Vagina (tissue), 2 donors: ENCODE results near the gene MAPK12. TPM values are rescaled to one million over a fixed set of nuclear protein-coding genes. Genes with fewer than 3 reads are reported as not detected.

ENCODE experiments used
- DNase-seq, 2 donors: peaks; one replicate each; pipeline ENCODE4 v3.0.0-alpha.2; 2017; ENCODE audit errors: extremely low spot score in 2 of 2
- H3K27ac ChIP-seq: fragments of 200-600 bp; sonication (generic); one replicate; pipeline ENCODE4 v1.5.1; 2019
- H3K27me3 ChIP-seq: fragments of 200-600 bp; sonication (generic); one replicate; pipeline ENCODE4 v1.5.1; 2019
- H3K36me3 ChIP-seq, 2 donors: fragments of 200-600 bp; sonication (generic); one replicate each; pipeline ENCODE4 v1.5.1; 2017 to 2019
- H3K4me1 ChIP-seq: fragments of 200-600 bp; sonication (generic); one replicate; pipeline ENCODE4 v1.5.1; 2019
- H3K4me3 ChIP-seq, 2 donors: fragments of 200-600 bp; sonication (generic); 1 replicate in 1 of 2; 2 replicates in 1 of 2; pipeline ENCODE4 v1.5.1; 2016 to 2019
- H3K9me3 ChIP-seq: fragments of 200-600 bp; sonication (generic); one replicate; pipeline ENCODE4 v1.5.1; 2019
- POLR2A ChIP-seq, 2 donors: fragments of 450-650 bp; IDR thresholded peaks; one replicate each; pipeline ENCODE4 v1.6.1; 2017; ENCODE audit warnings: antibody characterized with exemption in 2 of 2, mild to moderate bottlenecking in 2 of 2, moderate library complexity in 2 of 2
- POLR2AphosphoS5 ChIP-seq, 2 donors: sonication (generic); formaldehyde crosslinking; IDR thresholded peaks; one replicate each; pipeline ENCODE4 v1.9.0; 2017; ENCODE audit warnings: antibody characterized with exemption in 2 of 2, mild to moderate bottlenecking in 2 of 2, low read depth in 1 of 2; ENCODE audit not compliant: insufficient read depth in 1 of 2
- intact Hi-C: fragments of 100-400 bp; cut with DNase I; formaldehyde crosslinking; loops from one replicate; pipeline ENCODE4 v1.15.1; 2023
- total RNA-seq: library from RNA; depleted of rRNA; stranded (reverse); fragments of >200 nt; gene quantifications from one replicate; pipeline ENCODE4 v1.2.3, GENCODE V29; 2016
- TF ChIP-seq, protein P1 (sequence below), 3 experiments: fragments of 450-650 bp in 2 of 3; fragments of 200-600 bp in 1 of 3; sonication (generic) in 1 of 3; IDR thresholded peaks; one replicate each; pipeline ENCODE4 v1.5.1; 2017 to 2019; ENCODE audit warnings: antibody characterized with exemption in 3 of 3, mild to moderate bottlenecking in 2 of 3, moderate library complexity in 2 of 3

The MAPK12 gene
- total RNA-seq, 1 donor from 2014 or later: 15.0 TPM

DNA sequence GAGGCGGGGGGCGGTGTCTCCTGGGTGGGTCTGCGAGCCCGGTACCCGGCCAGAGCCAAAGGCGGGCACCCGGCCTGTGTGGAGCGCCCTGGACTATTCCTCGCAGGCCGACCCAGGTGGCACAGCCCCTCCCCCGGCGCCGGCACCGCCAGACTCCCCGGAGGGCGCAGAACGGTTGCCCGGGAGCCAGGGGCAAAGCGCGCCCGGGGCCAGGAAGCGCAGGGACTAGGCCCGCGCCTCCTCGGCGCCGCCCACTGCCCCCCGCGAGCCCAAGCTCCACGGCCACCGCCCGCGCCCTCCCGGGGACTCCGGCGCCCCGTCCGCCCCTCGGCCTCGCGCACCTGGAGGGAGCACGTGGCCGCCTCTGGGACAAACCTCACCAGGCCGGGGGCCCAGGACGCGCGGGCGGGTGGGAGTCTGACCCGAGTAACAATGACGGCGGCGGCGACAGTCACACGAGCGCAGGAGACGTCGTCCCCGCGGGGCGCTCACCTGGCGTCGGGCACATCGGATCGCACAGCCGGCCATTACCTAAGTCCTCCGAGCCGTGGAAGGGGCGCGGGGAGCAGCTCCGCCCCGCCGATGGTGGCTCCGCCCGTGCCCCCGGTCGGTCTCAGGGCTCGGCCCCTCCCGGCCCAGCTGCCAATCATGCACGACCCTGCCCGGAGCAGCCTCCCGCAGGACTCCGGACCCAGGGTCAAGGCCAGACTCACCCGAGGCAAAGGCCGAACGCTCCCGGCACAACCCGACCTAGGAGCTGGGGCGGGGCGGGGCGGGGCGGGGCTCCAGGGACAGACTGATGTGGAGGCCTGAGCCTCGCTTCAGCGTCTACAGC is 38.5 kb upstream of the MAPK12 start:
- Histone ChIP-seq H3K27ac (peak overlapping the region; percentile 90), H3K9me3 (no peaks in the 10 kb centered on the region), H3K4me3 (peak overlapping the region; percentile 46 to 49), H3K36me3 (no peaks in the 10 kb centered on the region), H3K27me3 (no peaks in the 10 kb centered on the region), H3K4me1 (peaks cover 99% of the 10 kb centered on the region)
- TF ChIP-seq POLR2AphosphoS5 (IDR thresholded peaks at IDR 0.05; ENCODE audit: insufficient read depth in 1 of 2, low read depth in 1 of 2) (peak in 1 of 2 donors; percentile 16), POLR2A (IDR thresholded peaks at IDR 0.05) (no peak)
- TF ChIP-seq, protein P1, sequence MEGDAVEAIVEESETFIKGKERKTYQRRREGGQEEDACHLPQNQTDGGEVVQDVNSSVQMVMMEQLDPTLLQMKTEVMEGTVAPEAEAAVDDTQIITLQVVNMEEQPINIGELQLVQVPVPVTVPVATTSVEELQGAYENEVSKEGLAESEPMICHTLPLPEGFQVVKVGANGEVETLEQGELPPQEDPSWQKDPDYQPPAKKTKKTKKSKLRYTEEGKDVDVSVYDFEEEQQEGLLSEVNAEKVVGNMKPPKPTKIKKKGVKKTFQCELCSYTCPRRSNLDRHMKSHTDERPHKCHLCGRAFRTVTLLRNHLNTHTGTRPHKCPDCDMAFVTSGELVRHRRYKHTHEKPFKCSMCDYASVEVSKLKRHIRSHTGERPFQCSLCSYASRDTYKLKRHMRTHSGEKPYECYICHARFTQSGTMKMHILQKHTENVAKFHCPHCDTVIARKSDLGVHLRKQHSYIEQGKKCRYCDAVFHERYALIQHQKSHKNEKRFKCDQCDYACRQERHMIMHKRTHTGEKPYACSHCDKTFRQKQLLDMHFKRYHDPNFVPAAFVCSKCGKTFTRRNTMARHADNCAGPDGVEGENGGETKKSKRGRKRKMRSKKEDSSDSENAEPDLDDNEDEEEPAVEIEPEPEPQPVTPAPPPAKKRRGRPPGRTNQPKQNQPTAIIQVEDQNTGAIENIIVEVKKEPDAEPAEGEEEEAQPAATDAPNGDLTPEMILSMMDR (IDR thresholded peaks at IDR 0.05): no peak
- DNase-seq: no peak
- intact Hi-C loops: no loop called here

DNA sequence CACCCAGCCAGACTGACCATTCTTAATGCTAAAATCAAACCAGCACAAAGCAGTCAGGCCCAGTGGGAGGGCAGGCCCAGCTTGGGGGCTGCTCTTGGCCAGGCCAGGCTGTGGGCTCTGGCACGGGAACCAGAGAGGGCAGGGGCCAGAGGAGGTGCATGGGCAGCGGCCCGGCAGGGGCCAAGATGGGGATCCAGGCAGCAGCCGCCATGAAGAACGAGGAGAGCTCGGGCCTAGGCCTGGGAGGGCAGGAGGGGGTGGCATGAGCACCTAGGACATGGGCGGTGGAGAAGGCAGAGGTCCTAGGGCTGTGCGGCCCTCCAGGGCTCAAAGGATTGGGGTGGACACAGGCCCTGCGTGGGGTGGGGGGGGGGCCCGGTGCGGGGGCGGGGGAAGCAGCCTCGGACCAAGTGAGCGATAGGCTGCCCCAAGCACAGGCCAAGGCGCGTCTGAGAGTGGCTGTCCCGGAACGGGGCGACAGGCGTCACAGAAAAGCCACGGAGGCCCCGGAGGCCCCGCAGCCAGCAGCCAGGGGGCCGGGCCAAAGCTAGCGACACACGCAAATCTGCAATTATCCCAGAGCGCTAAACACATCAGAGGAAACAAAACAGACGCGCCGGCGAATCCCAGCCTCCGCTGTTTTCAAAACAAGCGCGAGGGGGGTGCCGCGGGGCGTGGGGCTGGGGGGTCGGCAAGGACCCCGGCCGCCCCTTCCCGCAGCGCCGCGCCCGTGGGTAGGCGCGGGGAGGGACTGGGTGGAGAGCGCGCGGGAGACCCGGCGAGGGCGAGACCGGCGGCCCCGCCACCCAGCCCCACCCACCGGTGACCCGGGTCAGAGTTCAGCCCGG is 37.7 kb upstream of the MAPK12 start:
- no peaks in the 10 kb centered on the region for H3K27me3 ChIP-seq
- DNase-seq: no peak
- intact Hi-C loops: no loop called here
- peak overlapping the region; percentile 46 to 49 for H3K4me3 ChIP-seq
- no peaks in the 10 kb centered on the region for H3K36me3 ChIP-seq
- H3K9me3 ChIP-seq: no peaks in the 10 kb centered on the region
- peak overlapping the region; percentile 90 for H3K27ac ChIP-seq
- peaks cover 99% of the 10 kb centered on the region for H3K4me1 ChIP-seq
- TF ChIP-seq POLR2AphosphoS5 (IDR thresholded peaks at IDR 0.05; ENCODE audit: insufficient read depth in 1 of 2, low read depth in 1 of 2) (no peak), POLR2A (IDR thresholded peaks at IDR 0.05) (no peak)
- TF ChIP-seq, protein P1 (IDR thresholded peaks at IDR 0.05): no peak

DNA sequence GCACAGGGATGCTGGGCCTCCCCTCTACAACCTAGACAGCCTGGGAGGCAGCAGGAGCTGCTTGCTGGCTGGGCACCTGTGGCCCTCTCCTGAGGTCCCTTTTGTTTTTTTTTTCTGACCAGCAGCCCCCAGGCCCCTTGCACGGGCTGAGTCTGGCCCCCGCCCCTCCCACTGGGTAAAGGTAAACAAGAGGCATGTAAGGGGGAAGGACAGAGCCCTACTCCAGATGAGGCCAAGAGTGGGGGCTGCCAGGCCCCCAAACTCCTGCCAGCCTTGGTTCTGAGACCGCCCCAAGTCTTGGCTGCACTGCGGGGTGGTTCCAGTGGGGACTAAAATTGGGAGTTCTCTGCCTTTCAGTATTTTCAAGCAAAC is 36.8 kb upstream of the MAPK12 start:
- H3K9me3 ChIP-seq: no peaks in the 10 kb centered on the region
- no peak overlapping the region for H3K4me3 ChIP-seq
- H3K4me1 ChIP-seq: peaks cover 99% of the 10 kb centered on the region
- no peaks in the 10 kb centered on the region for H3K36me3 ChIP-seq
- H3K27ac ChIP-seq: peak overlapping the region; percentile 90
- TF ChIP-seq, protein P1 (IDR thresholded peaks at IDR 0.05): no peak
- TF ChIP-seq POLR2AphosphoS5 (IDR thresholded peaks at IDR 0.05; ENCODE audit: insufficient read depth in 1 of 2, low read depth in 1 of 2) (no peak), POLR2A (IDR thresholded peaks at IDR 0.05) (no peak)
- no peak for DNase-seq
- intact Hi-C loops: no loop called here
- H3K27me3 ChIP-seq: no peaks in the 10 kb centered on the region

DNA sequence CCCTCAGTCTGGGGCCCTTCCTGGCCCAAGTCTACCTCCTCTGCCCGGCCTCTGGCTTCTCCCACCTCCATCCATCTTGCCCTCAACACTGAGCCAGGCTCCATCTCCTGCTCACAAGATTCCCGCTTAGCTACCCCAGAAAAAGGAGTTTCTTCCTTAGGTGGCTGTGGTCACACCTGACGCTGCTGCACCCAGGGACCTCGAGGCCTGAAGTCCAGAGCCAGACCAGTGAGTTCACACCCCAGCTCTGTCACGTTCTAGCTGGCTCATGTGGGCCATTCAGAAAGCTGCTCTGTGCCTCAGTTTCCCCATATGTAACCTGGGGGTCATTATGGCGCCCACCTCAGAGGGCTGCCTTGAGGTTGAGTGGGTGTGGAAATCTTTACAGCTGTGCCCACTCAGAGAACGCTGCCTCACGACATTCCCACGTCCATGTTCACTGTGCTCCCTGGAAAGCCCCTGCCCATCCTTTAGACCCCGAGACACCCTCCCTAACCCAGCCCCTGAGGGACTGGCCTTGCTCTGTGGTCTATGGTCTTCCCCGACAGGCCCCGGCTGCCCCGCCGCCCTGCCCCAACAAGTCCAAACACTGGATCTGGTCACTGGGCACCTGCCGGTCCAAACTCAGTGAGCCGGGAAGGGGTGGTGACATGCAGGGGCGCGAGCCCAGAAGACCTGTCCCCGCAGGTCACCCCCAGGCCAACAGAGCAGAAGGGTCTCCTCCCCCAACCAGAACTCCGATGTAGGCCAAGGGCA is 36.2 kb upstream of the MAPK12 start:
- peak overlapping the region; percentile 90 for H3K27ac ChIP-seq

More for the DNA sequence above, 36.2 kb upstream of the MAPK12 start:
- DNase-seq: no peak
- Histone ChIP-seq H3K4me3 (no peak overlapping the region), H3K9me3 (no peaks in the 10 kb centered on the region), H3K36me3 (no peaks in the 10 kb centered on the region), H3K4me1 (peaks cover 99% of the 10 kb centered on the region), H3K27me3 (no peaks in the 10 kb centered on the region)
- TF ChIP-seq POLR2AphosphoS5 (IDR thresholded peaks at IDR 0.05; ENCODE audit: insufficient read depth in 1 of 2, low read depth in 1 of 2) (no peak), POLR2A (IDR thresholded peaks at IDR 0.05) (no peak)
- TF ChIP-seq, protein P1 (IDR thresholded peaks at IDR 0.05): no peak
- intact Hi-C loops: no loop called here
